Adipocyte (in vitro differentiated cells): ENCODE results near the gene MCC.
"Not testable (repeated sequence)": the region's sequence is repeated elsewhere in the genome, so short reads cannot be mapped to it uniquely, and the experiment has no call there.

Source experiments
- DNase-seq: peaks from one replicate; pipeline ENCODE4 v3.0.0-alpha.2; 2015; ENCODE audit warnings: low read depth
- H3K27me3 ChIP-seq: replicated peaks from 2 replicates; pipeline ENCODE4 v1.7.0; 2013; ENCODE audit warnings: mild to moderate bottlenecking, low read length, moderate library complexity; ENCODE audit not compliant: control insufficient read depth, insufficient read depth
- H3K36me3 ChIP-seq: 2 replicates; pipeline ENCODE4 v1.7.0; 2013; ENCODE audit warnings: low read length, mild to moderate bottlenecking, moderate library complexity; ENCODE audit not compliant: control insufficient read depth, insufficient read depth, severe bottlenecking
- H3K4me1 ChIP-seq: 2 replicates; pipeline ENCODE4 v1.7.0; 2013; ENCODE audit warnings: mild to moderate bottlenecking, low read length, moderate library complexity; ENCODE audit not compliant: control insufficient read depth, insufficient read depth
- H3K4me3 ChIP-seq: 2 replicates; pipeline ENCODE4 v1.7.0; 2013; ENCODE audit warnings: mild to moderate bottlenecking, low read length, moderate library complexity
- H3K9ac ChIP-seq: 2 replicates; pipeline ENCODE4 v1.7.0; 2013; ENCODE audit warnings: mild to moderate bottlenecking, low read length, moderate library complexity
- H3K9me3 ChIP-seq: 2 replicates; pipeline ENCODE4 v1.7.0; 2013; ENCODE audit warnings: mild to moderate bottlenecking, low read length, moderate library complexity; ENCODE audit not compliant: control insufficient read depth

The MCC gene

DNA sequence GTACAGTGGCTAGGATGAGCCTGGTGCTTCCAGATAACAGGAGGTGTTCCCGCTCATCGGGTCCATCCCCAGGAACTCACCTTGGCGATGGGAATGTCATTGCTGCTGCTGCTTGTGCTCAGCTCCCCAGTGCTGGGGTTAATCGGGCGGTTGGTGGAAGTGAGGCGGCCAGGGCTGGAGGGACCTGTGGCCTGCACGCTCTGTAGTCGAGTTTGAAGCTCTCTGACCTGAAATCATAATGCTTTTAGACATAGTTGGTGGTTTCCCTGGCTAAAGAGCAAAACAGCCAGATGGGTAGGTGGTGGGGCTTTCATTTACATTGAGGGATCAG is 403.2 kb downstream of the MCC start:
- DNase-seq: no peak
- Histone ChIP-seq H3K27me3 (no peaks in the 10 kb centered on the region), H3K9me3 (no peaks in the 10 kb centered on the region), H3K4me1 (peaks cover 28% of the 10 kb centered on the region), H3K36me3 (peaks cover 6% of the 10 kb centered on the region), H3K4me3 (no peak overlapping the region), H3K9ac (no peak overlapping the region)

DNA sequence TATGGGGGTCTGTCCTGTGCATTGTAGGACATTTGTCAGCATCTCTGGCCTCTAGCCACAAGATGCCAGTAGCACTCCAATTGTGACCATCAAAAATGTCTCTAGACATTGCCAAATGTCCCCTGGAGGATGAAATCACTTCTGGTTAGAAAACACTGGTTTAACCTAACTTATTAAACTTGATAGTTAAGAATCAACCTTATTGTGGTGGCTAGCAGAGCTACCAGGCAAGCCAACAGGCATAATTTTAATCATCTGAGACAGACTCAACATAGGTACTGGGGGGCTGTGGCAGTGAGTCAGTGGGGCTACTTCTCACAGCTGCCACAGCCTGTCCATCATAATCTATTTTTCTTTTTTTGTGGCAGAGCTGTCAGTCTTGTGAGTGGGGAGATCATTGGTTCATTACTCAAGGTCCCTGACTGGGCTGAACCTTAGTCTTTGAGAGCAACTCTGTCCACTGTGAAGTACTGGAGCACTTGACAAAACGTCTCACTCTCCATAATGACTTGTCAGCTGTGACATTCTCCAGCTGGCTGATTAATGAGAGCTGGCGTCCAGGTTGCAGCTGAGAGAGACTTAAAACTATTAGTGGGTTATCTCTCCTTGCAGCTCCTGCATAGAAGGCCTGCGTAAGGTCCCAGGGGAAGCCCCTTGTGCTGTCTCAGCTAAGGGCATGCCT is 403.7 kb downstream of the MCC start:
- no peak for DNase-seq
- H3K27me3 ChIP-seq: no peaks in the 10 kb centered on the region
- H3K4me3 ChIP-seq: no peak overlapping the region
- peaks cover 23% of the 10 kb centered on the region for H3K4me1 ChIP-seq
- H3K36me3 ChIP-seq: peaks cover 6% of the 10 kb centered on the region
- H3K9ac ChIP-seq: no peak overlapping the region
- H3K9me3 ChIP-seq: no peaks in the 10 kb centered on the region

DNA sequence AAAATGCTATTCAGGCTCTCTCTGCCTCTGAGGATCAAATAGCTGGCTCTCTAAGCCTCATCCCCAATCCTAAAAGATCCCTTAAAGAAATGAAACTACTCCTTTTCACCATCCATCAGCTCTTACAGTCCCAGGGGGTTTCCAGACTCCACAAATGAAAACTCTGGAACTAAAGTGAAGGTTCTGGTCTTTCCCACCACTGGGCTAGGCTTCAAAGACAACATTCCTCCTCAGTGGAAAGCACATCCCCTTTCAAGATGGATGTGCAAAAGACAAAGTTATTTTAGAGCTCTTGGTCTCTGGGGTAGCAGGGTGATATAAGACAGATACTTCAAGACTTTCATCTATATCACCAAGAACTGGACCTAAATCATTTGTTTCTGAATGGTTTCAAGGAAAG is 404.8 kb downstream of the MCC start:
- Histone ChIP-seq H3K27me3 (no peaks in the 10 kb centered on the region), H3K36me3 (peaks cover 6% of the 10 kb centered on the region), H3K9ac (no peak overlapping the region), H3K4me3 (no peak overlapping the region), H3K4me1 (peaks cover 21% of the 10 kb centered on the region), H3K9me3 (no peaks in the 10 kb centered on the region)
- no peak for DNase-seq

DNA sequence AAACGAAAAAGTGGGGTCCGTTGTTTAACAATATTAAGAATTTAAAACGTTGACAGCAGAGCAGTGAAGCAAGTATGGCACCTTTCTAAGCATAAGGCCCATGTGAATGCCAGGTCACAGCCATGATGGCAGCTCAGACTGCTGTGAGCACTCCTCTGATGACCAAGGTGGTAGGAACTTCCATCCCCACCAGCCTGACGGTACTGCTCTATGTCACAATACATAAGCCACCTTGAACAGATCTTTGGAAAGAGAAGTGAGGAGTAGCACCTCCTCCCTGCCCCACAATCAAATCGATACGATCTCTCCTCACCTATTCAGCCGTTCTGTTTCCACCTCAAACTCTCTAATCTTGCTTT is 405.7 kb downstream of the MCC start:
- Histone ChIP-seq H3K27me3 (no peaks in the 10 kb centered on the region), H3K9ac (no peak overlapping the region), H3K36me3 (peaks cover 6% of the 10 kb centered on the region), H3K9me3 (no peaks in the 10 kb centered on the region), H3K4me3 (no peak overlapping the region), H3K4me1 (peaks cover 21% of the 10 kb centered on the region)
- DNase-seq: no peak

DNA sequence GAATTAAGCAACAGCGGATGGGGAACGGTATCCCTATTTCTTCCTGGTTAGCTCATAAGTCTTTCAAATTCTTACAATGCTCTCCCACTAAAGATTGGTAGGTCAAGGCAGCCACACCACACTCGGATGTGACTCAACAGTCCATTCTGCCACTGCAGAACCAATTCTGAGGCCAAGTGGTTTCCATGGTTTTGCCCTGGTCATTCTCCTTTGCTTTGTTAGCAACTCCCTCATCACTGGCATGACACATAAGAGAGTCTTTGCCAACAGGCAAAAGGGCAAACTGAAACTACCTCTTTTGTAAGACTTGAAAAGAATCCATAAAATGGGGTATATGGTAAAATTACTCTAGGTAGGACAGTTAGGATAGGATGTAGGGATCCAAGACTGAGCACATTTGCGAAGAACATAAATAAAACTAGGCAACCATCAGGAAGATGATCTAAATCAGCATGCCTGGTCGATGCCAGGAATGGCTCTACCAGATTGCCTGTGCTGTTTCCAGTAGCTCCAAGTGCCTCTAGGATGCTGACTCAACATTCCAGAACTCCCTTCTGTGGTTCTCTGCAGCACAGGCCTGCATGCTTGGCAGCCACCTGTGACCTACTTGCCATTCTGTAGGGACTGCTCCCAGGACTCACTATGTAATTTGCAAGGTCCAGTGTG is 406.2 kb downstream of the MCC start:
- Histone ChIP-seq H3K4me3 (no peak overlapping the region), H3K27me3 (no peaks in the 10 kb centered on the region), H3K9ac (no peak overlapping the region), H3K36me3 (peaks cover 6% of the 10 kb centered on the region), H3K9me3 (no peaks in the 10 kb centered on the region), H3K4me1 (peaks cover 21% of the 10 kb centered on the region)
- DNase-seq: peak; percentile 30

DNA sequence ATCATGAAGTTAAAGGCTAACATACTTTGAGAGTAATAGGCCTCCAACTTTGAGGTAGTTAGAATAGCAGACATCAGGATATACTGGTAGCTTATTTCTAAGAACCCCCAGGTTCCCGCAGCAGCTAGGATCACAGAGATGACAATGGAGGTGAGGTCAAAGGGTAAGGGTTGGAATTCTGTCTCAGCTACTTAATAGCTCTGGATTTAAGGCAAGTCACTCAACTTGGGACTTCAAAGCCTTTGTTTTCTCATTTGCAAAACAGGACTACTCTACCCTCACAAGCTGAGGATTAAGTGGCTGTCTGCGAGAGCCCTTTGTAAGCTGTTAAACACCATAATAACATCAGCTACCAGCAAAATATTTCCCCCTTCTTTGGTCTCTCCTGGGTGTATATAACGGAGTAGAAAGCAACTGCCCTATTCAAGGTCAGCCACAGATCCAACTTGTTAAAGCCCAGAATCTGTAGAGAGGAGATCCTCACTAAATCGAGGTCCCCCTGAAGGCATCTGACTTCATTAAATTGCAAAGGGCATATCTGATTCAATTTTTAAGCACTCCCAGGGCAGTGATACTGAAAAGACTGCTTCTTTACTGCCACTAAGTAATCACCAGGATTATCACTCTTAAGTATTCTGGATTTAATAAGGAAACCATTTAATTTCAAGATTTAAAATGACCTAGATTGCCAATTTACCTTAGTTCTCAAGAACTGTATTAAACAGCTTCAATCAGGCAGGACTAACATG is 407.0 kb downstream of the MCC start:
- no peak overlapping the region for H3K9ac ChIP-seq
- H3K9me3 ChIP-seq: no peaks in the 10 kb centered on the region
- peaks cover 21% of the 10 kb centered on the region for H3K4me1 ChIP-seq
- DNase-seq: no peak
- no peaks in the 10 kb centered on the region for H3K27me3 ChIP-seq
- peaks cover 6% of the 10 kb centered on the region for H3K36me3 ChIP-seq
- no peak overlapping the region for H3K4me3 ChIP-seq

DNA sequence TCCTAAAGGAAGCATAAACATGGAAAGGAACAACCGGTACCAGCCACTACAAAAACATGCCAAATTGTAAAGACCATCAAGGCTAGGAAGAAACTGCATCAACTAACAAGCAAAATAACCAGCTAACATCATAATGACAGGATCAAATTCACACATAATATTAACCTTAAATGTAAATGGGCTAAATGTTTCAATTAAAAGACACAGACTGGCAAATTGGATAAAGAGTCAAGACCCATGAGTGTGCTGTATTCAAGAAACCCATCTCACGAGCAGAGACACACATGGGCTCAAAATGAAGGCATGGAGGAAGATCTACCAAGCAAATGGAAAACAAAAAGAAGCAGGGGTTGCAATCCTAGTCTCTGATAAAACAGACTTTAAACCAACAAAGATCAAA is 411.6 kb downstream of the MCC start:
- not testable (repeated sequence) for DNase-seq, H3K9ac ChIP-seq, H3K27me3 ChIP-seq, H3K4me1 ChIP-seq, H3K9me3 ChIP-seq, H3K36me3 ChIP-seq, H3K4me3 ChIP-seq

DNA sequence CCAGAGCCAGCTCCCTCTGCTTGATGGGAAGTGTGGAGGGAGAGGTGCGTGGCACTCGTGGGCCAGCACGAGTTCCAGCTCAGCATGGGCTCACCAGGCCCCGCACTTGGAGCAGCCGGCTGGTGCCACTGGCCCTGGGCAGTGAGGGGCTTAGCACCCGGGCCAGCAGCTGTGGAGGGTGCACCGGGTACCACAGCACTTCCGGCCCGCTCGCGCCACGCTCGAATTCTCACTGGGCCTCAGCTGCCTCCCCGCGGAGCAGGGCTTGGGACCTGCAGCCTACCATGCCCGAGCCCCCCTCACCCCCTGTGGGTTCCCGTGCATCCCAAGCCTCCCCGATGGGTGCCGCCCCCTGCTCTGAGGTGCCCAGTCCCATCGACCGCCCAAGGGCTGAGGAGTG is 413.2 kb downstream of the MCC start:
- Histone ChIP-seq H3K9ac (no peak overlapping the region), H3K27me3 (no peaks in the 10 kb centered on the region), H3K36me3 (no peaks in the 10 kb centered on the region), H3K4me1 (no peaks in the 10 kb centered on the region), H3K4me3 (no peak overlapping the region), H3K9me3 (no peaks in the 10 kb centered on the region)
- no peak for DNase-seq

DNA sequence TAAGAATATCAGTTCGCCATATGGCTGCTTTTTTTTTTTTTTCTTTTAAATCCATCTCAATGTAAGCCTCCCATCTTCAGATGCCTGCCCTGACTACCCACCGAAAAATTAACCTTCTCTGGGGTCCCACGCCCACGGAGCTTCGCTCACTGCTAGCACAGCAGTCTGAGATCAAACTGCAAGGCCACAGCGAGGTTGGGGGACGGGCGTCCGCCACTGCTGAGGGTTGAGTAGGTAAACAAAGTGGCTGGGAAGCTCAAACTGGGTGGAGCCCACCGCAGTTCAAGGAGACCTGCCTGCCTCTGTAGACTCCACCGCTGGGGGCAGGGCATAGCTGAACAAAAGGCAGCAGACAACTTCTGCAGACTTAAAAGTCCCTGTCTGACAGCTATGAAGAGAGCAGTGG is 414.6 kb downstream of the MCC start:
- H3K4me3 ChIP-seq, DNase-seq, H3K27me3 ChIP-seq, H3K9me3 ChIP-seq, H3K36me3 ChIP-seq, H3K4me1 ChIP-seq, H3K9ac ChIP-seq: not testable (repeated sequence)

DNA sequence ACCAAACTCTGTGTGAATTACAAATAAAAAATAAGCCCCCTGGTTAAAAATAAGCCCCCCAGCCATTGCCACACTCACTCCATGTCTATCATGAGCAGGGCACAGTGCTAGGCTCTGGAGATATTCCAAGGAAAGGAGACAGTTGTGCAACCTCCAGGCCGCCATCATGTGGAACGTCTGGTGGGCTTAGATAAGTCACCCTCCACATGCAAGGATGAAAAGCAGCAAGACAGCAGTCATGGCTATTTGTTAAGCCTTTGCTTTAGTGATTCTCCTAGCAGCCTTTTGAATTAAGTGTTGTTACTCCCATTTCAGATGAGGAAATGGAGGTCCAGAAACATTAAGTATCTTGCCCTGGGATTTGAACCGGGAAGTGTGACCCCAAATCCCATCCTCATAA is 416.9 kb downstream of the MCC start:
- H3K9me3 ChIP-seq: no peaks in the 10 kb centered on the region
- H3K36me3 ChIP-seq: peaks cover 14% of the 10 kb centered on the region
- no peak for DNase-seq

DNA sequence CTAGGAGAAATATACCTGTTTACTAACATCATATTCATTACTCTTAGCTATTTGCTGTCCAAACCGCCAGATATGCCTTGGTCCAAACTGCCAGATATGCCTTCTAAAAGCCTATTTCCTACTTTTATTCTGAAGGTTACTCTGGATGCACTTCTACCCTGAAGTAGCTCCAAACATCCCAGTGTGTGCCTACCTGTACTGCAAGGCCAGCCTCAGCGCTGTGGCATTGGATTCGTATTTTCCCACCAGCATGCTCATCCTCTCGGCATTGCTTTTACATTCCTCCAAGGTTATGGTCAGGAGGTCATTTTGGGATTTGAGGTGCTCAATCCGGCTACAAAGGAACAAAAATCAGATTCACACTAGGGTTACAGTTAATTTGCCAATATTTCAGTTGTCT is 417.4 kb downstream of the MCC start:
- H3K36me3 ChIP-seq: peaks cover 17% of the 10 kb centered on the region
- H3K4me3 ChIP-seq: no peak overlapping the region
- no peak overlapping the region for H3K9ac ChIP-seq
- H3K9me3 ChIP-seq: no peaks in the 10 kb centered on the region
- no peaks in the 10 kb centered on the region for H3K27me3 ChIP-seq
- no peak for DNase-seq
- H3K4me1 ChIP-seq: no peaks in the 10 kb centered on the region

More for the DNA sequence above, 416.9 kb downstream of the MCC start:
- H3K9ac ChIP-seq: no peak overlapping the region
- no peaks in the 10 kb centered on the region for H3K4me1 ChIP-seq
- no peaks in the 10 kb centered on the region for H3K27me3 ChIP-seq
- H3K4me3 ChIP-seq: no peak overlapping the region
